H1 (cell line): ENCODE measurements around the gene ARHGAP22. TPM values are rescaled to one million over a fixed set of nuclear protein-coding genes. Genes with fewer than 3 reads are reported as not detected.

Experiments used
- SP1 ChIP-seq: IDR thresholded peaks from 2 replicates; pipeline ENCODE4 v1.6.1; 2011; ENCODE audit warnings: low read depth, low read length
- polyA plus RNA-seq, 7 experiments: library from polyadenylated mRNA; depleted of rRNA in 3 of 7; stranded (reverse) in 5 of 7; unstranded in 2 of 7; fragments of >200 nt in 5 of 7; fragments of 200-250 nt in 2 of 7; gene quantifications; 1 replicate in 5 of 7; 2 replicates in 1 of 7; 4 replicates in 1 of 7; pipeline versions ENCODE4 v1.2.1 to v1.2.3, GENCODE V29; 2011 to 2013; ENCODE audit warnings: missing spikeins in 2 of 7, mixed read lengths in 2 of 7
- total RNA-seq: library from RNA; stranded (reverse); fragmentation: NEBNext Ultra II Directional; extraction: Animal tissue kit (Norgen Biotek cat#: 25700); gene quantifications from 2 replicates; pipeline ENCODE4 v1.2.1, GENCODE V29; 2021
- TF ChIP-seq, protein P1 (sequence below): fragments of 300-600 bp; sonication (generic); IDR thresholded peaks from 2 replicates; pipeline ENCODE4 v1.7.1; 2012; ENCODE audit warnings: low read length, moderate library complexity, mild to moderate bottlenecking, inconsistent platforms; ENCODE audit not compliant: insufficient replicate concordance

ARHGAP22 gene
- total and polyA plus RNA-seq, 2 of the 8 experiments (the other 6 are each of a cell fraction or from before 2014, with no cell fraction given): 3.6 to 11.2 TPM

- TF ChIP-seq, protein P1, sequence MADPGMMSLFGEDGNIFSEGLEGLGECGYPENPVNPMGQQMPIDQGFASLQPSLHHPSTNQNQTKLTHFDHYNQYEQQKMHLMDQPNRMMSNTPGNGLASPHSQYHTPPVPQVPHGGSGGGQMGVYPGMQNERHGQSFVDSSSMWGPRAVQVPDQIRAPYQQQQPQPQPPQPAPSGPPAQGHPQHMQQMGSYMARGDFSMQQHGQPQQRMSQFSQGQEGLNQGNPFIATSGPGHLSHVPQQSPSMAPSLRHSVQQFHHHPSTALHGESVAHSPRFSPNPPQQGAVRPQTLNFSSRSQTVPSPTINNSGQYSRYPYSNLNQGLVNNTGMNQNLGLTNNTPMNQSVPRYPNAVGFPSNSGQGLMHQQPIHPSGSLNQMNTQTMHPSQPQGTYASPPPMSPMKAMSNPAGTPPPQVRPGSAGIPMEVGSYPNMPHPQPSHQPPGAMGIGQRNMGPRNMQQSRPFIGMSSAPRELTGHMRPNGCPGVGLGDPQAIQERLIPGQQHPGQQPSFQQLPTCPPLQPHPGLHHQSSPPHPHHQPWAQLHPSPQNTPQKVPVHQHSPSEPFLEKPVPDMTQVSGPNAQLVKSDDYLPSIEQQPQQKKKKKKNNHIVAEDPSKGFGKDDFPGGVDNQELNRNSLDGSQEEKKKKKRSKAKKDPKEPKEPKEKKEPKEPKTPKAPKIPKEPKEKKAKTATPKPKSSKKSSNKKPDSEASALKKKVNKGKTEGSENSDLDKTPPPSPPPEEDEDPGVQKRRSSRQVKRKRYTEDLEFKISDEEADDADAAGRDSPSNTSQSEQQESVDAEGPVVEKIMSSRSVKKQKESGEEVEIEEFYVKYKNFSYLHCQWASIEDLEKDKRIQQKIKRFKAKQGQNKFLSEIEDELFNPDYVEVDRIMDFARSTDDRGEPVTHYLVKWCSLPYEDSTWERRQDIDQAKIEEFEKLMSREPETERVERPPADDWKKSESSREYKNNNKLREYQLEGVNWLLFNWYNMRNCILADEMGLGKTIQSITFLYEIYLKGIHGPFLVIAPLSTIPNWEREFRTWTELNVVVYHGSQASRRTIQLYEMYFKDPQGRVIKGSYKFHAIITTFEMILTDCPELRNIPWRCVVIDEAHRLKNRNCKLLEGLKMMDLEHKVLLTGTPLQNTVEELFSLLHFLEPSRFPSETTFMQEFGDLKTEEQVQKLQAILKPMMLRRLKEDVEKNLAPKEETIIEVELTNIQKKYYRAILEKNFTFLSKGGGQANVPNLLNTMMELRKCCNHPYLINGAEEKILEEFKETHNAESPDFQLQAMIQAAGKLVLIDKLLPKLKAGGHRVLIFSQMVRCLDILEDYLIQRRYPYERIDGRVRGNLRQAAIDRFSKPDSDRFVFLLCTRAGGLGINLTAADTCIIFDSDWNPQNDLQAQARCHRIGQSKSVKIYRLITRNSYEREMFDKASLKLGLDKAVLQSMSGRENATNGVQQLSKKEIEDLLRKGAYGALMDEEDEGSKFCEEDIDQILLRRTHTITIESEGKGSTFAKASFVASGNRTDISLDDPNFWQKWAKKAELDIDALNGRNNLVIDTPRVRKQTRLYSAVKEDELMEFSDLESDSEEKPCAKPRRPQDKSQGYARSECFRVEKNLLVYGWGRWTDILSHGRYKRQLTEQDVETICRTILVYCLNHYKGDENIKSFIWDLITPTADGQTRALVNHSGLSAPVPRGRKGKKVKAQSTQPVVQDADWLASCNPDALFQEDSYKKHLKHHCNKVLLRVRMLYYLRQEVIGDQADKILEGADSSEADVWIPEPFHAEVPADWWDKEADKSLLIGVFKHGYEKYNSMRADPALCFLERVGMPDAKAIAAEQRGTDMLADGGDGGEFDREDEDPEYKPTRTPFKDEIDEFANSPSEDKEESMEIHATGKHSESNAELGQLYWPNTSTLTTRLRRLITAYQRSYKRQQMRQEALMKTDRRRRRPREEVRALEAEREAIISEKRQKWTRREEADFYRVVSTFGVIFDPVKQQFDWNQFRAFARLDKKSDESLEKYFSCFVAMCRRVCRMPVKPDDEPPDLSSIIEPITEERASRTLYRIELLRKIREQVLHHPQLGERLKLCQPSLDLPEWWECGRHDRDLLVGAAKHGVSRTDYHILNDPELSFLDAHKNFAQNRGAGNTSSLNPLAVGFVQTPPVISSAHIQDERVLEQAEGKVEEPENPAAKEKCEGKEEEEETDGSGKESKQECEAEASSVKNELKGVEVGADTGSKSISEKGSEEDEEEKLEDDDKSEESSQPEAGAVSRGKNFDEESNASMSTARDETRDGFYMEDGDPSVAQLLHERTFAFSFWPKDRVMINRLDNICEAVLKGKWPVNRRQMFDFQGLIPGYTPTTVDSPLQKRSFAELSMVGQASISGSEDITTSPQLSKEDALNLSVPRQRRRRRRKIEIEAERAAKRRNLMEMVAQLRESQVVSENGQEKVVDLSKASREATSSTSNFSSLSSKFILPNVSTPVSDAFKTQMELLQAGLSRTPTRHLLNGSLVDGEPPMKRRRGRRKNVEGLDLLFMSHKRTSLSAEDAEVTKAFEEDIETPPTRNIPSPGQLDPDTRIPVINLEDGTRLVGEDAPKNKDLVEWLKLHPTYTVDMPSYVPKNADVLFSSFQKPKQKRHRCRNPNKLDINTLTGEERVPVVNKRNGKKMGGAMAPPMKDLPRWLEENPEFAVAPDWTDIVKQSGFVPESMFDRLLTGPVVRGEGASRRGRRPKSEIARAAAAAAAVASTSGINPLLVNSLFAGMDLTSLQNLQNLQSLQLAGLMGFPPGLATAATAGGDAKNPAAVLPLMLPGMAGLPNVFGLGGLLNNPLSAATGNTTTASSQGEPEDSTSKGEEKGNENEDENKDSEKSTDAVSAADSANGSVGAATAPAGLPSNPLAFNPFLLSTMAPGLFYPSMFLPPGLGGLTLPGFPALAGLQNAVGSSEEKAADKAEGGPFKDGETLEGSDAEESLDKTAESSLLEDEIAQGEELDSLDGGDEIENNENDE: no peak
- no peak for TF ChIP-seq SP1
- TF ChIP-seq, all 59 proteins: peak for 0
Observed at GRCh38 chr10:48623607-48624132, 18.8 kb upstream of the ARHGAP22 start (continued).
